DND-41 (cell line): ENCODE results near the gene BLCAP.
"Not testable (repeated sequence)": the region's sequence is repeated elsewhere in the genome, so short reads cannot be mapped to it uniquely, and the experiment has no call there.

Experiments
- ATAC-seq: fragments of 200-7000 bp; cut with Tn5 transposase; 3 replicates; pipeline ENCODE4 v1.9.1; 2021; ENCODE audit warnings: low read depth; ENCODE audit not compliant: insufficient read depth
- DNase-seq: peaks from one replicate; pipeline ENCODE4 v3.0.0-alpha.2; 2020
- H2AFZ ChIP-seq: 2 replicates; pipeline ENCODE4 v1.6.0; 2012; ENCODE audit warnings: low read depth, low read length
- H3K27ac ChIP-seq: 2 replicates; pipeline ENCODE4 v1.5.1; 2012; ENCODE audit warnings: low read length, inconsistent platforms
- H3K27me3 ChIP-seq: fragments of 200-600 bp; sonication (generic); 2 replicates; pipeline ENCODE4 v1.6.0; 2012; ENCODE audit warnings: low read length, mild to moderate bottlenecking, inconsistent platforms; ENCODE audit not compliant: insufficient read depth, poor library complexity
- H3K36me3 ChIP-seq: 2 replicates; pipeline ENCODE4 v1.5.1; 2012; ENCODE audit warnings: low read length, inconsistent platforms; ENCODE audit not compliant: insufficient read depth
- H3K4me1 ChIP-seq: 2 replicates; pipeline ENCODE4 v1.5.1; 2012; ENCODE audit warnings: mild to moderate bottlenecking, low read length; ENCODE audit not compliant: insufficient read depth
- H3K4me2 ChIP-seq: 2 replicates; pipeline ENCODE4 v1.6.0; 2012; ENCODE audit warnings: mild to moderate bottlenecking, moderate library complexity, low read length, inconsistent platforms; ENCODE audit not compliant: insufficient read depth
- H3K4me3 ChIP-seq, 2 experiments: fragments of 200-600 bp in 1 of 2; shearing (Covaris generic) in 1 of 2; 2 replicates each; pipeline ENCODE4 v1.5.1; 2012 to 2016; ENCODE audit warnings: inconsistent platforms in 2 of 2, low read length in 2 of 2, mild to moderate bottlenecking in 2 of 2, low read depth in 1 of 2, moderate library complexity in 1 of 2
- H3K79me2 ChIP-seq: 2 replicates; pipeline ENCODE4 v1.6.0; 2012; ENCODE audit warnings: low read length, inconsistent platforms; ENCODE audit not compliant: insufficient read depth
- H3K9ac ChIP-seq: 2 replicates; pipeline ENCODE4 v1.6.0; 2012; ENCODE audit warnings: low read depth, mild to moderate bottlenecking, inconsistent platforms, low read length, moderate library complexity
- H3K9me3 ChIP-seq: 2 replicates; pipeline ENCODE4 v1.5.1; 2012; ENCODE audit warnings: low read length, moderate library complexity, mild to moderate bottlenecking, inconsistent platforms; ENCODE audit not compliant: insufficient read depth, severe bottlenecking
- H4K20me1 ChIP-seq: 2 replicates; pipeline ENCODE4 v1.6.0; 2012; ENCODE audit warnings: low read length; ENCODE audit not compliant: insufficient read depth
- CTCF ChIP-seq: IDR thresholded peaks from 2 replicates; pipeline ENCODE4 v1.5.1; 2012; ENCODE audit warnings: borderline replicate concordance, low read length, moderate library complexity, mild to moderate bottlenecking; ENCODE audit not compliant: poor library complexity, severe bottlenecking; ENCODE audit errors: extremely low read depth
- EZH2 ChIP-seq: IDR thresholded peaks from 3 replicates; pipeline ENCODE4 v1.6.1; 2012; ENCODE audit warnings: borderline replicate concordance, low read depth, mild to moderate bottlenecking, moderate library complexity, low read length, inconsistent platforms; ENCODE audit not compliant: severe bottlenecking

BLCAP gene

GRCh38 chr20:37527638-37528445 lies at the start of gene BLCAP:
TSS of gene BLCAP (minus strand) at chr20:37527876. CDS start at chr20:37519174, 8,702 bp downstream.
- Histone ChIP-seq H3K27me3 (no peaks in the 10 kb centered on the region), H3K36me3 (no peaks in the 10 kb centered on the region; the same call in 1 of the 2 replicates), H4K20me1 (peaks cover 32% of the 10 kb centered on the region), H3K4me2 (peak within 1 kb of the TSS; percentile 89), H3K27ac (peak within 1 kb of the TSS; percentile 98), H3K4me3 (peak within 1 kb of the TSS; percentile 63 to 77), H3K9me3 (no peaks in the 10 kb centered on the region), H3K4me1 (peaks cover 39% of the 10 kb centered on the region), H3K9ac (peak within 1 kb of the TSS; percentile 70), H2AFZ (peak within 1 kb of the TSS; percentile 91), H3K79me2 (peaks cover 48% of the 10 kb centered on the region)
- ATAC-seq (peak; percentile 93), DNase-seq (peak; percentile 92)
- TF ChIP-seq EZH2 (no peak), CTCF (peak; percentile 4)

- H3K4me2 ChIP-seq, H2AFZ ChIP-seq, H3K27ac ChIP-seq, H3K36me3 ChIP-seq, ATAC-seq, H3K4me3 ChIP-seq, DNase-seq, H3K4me1 ChIP-seq, H3K9ac ChIP-seq, H3K79me2 ChIP-seq, H3K9me3 ChIP-seq: not testable (repeated sequence)
- Histone ChIP-seq H3K27me3 (peaks cover 16% of the 10 kb centered on the region), H4K20me1 (peaks cover 13% of the 10 kb centered on the region)
Measured at GRCh38 chr20:37577436-37577835, 49.8 kb upstream of the BLCAP start.

- ATAC-seq = no peak
- H3K79me2 ChIP-seq = no peaks in the 10 kb centered on the region
- no peak overlapping the region for H3K4me3 ChIP-seq
- no peak overlapping the region for H3K27ac ChIP-seq
- no peaks in the 10 kb centered on the region for H3K9me3 ChIP-seq
- no peak overlapping the region for H3K9ac ChIP-seq
- TF ChIP-seq EZH2 (no peak), CTCF (no peak)
- no peaks in the 10 kb centered on the region for H3K4me1 ChIP-seq
- no peak for DNase-seq
- no peak overlapping the region for H3K4me2 ChIP-seq
- H3K27me3 ChIP-seq = peaks cover 15% of the 10 kb centered on the region
- peaks cover 13% of the 10 kb centered on the region for H4K20me1 ChIP-seq
- no peak overlapping the region for H2AFZ ChIP-seq
- H3K36me3 ChIP-seq = no peaks in the 10 kb centered on the region
Measured at GRCh38 chr20:37576911-37577310, 49.2 kb upstream of the BLCAP start.

GRCh38 chr20:37575884-37576283 lies 48.2 kb upstream of the BLCAP start:
- H2AFZ ChIP-seq = no peak overlapping the region
- H3K79me2 ChIP-seq = no peaks in the 10 kb centered on the region
- peaks cover 13% of the 10 kb centered on the region for H4K20me1 ChIP-seq
- no peaks in the 10 kb centered on the region for H3K4me1 ChIP-seq
- H3K27me3 ChIP-seq = peaks cover 13% of the 10 kb centered on the region
- ATAC-seq (no peak), DNase-seq (no peak)
- H3K4me2 ChIP-seq = no peak overlapping the region
- H3K9me3 ChIP-seq = no peaks in the 10 kb centered on the region
- H3K9ac ChIP-seq = no peak overlapping the region
- H3K4me3 ChIP-seq = no peak overlapping the region
- TF ChIP-seq CTCF (no peak), EZH2 (no peak)
- H3K36me3 ChIP-seq = no peaks in the 10 kb centered on the region
- no peak overlapping the region for H3K27ac ChIP-seq
